MCF 10A (cell line): ENCODE measurements around the gene MEI1. TPM values are rescaled to one million over a fixed set of nuclear protein-coding genes. Genes with fewer than 3 reads are reported as not detected.

Experiments used
- BruUV-seq: library from RNA; stranded (reverse); fragments of 400-500 nt; replicated peaks from 2 replicates; lab custom pipeline; 2021; lab: Mats Ljungman, UMichigan
- CTCF ChIA-PET: fragments of 300-600 bp; sonication (Branson Sonifier 250); formaldehyde crosslinking; extraction: SDS; loops from one replicate; lab custom pipeline; 2021; ENCODE audit warnings: antibody characterized with exemption, inconsistent platforms; lab: Yijun Ruan, JAX
- POLR2A ChIA-PET: fragments of 300-600, 350-650 bp; sonication (Branson Sonifier 250); formaldehyde crosslinking; extraction: SDS; loops from one replicate; lab custom pipeline; 2020; ENCODE audit warnings: antibody characterized with exemption, inconsistent platforms; lab: Yijun Ruan, JAX
- DNase-seq: peaks from one replicate; pipeline ENCODE4 v3.0.0-alpha.2; 2018; ENCODE audit not compliant: unreplicated experiment
- H3K27ac Mint-ChIP-seq: one replicate; pipeline ENCODE4 v1.8.0; 2022; ENCODE audit warnings: mild to moderate bottlenecking, low read depth, mixed read lengths; ENCODE audit not compliant: unreplicated experiment
- H3K27me3 Mint-ChIP-seq: one replicate; pipeline ENCODE4 v1.8.0; 2022; ENCODE audit warnings: mixed read lengths; ENCODE audit not compliant: insufficient read depth, unreplicated experiment
- H3K36me3 Mint-ChIP-seq: one replicate; pipeline ENCODE4 v1.8.0; 2022; ENCODE audit warnings: mild to moderate bottlenecking, moderate library complexity, mixed read lengths; ENCODE audit not compliant: insufficient read depth, unreplicated experiment
- H3K4me1 Mint-ChIP-seq: one replicate; pipeline ENCODE4 v1.8.0; 2022; ENCODE audit warnings: mixed read lengths; ENCODE audit not compliant: insufficient read depth, unreplicated experiment
- H3K4me3 Mint-ChIP-seq: one replicate; pipeline ENCODE4 v1.8.0; 2022; ENCODE audit warnings: mild to moderate bottlenecking, moderate library complexity, mixed read lengths; ENCODE audit not compliant: unreplicated experiment
- H3K9me3 Mint-ChIP-seq: one replicate; pipeline ENCODE4 v1.8.0; 2022; ENCODE audit warnings: mixed read lengths; ENCODE audit not compliant: unreplicated experiment
- intact Hi-C: fragments of 100-400 bp; cut with micrococcal nuclease; formaldehyde crosslinking; loops from 2 replicates; pipeline ENCODE4 v1.14.1; 2022
- total RNA-seq: library from RNA; stranded (reverse); gene quantifications from 2 replicates; pipeline ENCODE4 v1.2.3, GENCODE V29; 2022
- TF ChIP-seq, protein P1 (sequence below): fragments of 200-600 bp; IDR thresholded peaks from one replicate; pipeline ENCODE4 v1.8.0; 2022; ENCODE audit warnings: antibody characterized with exemption, mild to moderate bottlenecking; ENCODE audit not compliant: unreplicated experiment

The MEI1 gene
- total RNA-seq, 1 experiment from 2014 or later = not detected

DNA sequence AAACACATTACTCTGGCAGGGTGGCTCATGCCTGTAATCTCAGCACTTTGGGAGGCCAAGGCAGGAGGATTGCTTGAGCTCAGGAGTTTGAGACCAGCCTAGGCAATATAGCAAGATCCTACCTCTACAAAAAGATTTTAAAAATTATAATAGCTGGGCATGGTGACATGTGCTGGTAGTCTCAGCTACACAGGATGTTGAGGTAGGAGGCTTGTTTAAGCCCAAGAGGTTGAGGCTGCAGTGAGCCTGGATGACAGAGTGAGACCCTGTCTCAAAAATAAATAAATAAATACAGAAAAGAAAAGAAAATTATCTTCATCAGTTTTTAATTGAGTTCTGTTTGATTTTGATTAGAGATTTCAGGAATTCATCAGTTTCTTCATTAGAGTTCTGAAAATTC is 106.3 kb downstream of the MEI1 start:
- no peaks in the 10 kb centered on the region for H3K27me3 Mint-ChIP-seq
- H3K27ac Mint-ChIP-seq = no peak overlapping the region
- POLR2A ChIA-PET = interaction anchor here (0.7 to 1.1 kb wide), 2 partner anchors 109 to 161 kb away, joined by 3 read pairs; no protein-coding TSS in a partner anchor
- TF ChIP-seq, protein P1, sequence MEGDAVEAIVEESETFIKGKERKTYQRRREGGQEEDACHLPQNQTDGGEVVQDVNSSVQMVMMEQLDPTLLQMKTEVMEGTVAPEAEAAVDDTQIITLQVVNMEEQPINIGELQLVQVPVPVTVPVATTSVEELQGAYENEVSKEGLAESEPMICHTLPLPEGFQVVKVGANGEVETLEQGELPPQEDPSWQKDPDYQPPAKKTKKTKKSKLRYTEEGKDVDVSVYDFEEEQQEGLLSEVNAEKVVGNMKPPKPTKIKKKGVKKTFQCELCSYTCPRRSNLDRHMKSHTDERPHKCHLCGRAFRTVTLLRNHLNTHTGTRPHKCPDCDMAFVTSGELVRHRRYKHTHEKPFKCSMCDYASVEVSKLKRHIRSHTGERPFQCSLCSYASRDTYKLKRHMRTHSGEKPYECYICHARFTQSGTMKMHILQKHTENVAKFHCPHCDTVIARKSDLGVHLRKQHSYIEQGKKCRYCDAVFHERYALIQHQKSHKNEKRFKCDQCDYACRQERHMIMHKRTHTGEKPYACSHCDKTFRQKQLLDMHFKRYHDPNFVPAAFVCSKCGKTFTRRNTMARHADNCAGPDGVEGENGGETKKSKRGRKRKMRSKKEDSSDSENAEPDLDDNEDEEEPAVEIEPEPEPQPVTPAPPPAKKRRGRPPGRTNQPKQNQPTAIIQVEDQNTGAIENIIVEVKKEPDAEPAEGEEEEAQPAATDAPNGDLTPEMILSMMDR = no peak
- no peaks in the 10 kb centered on the region for H3K36me3 Mint-ChIP-seq
- CTCF ChIA-PET = interaction anchor here (1.6 kb wide), 1 partner anchor 109 kb away, joined by 11 read pairs; no protein-coding TSS in a partner anchor
- DNase-seq = no peak
- no peak overlapping the region for H3K4me3 Mint-ChIP-seq
- peaks cover 14% of the 10 kb centered on the region for H3K4me1 Mint-ChIP-seq
- no peaks in the 10 kb centered on the region for H3K9me3 Mint-ChIP-seq
- BruUV-seq = no TSS peak
- intact Hi-C loops = no loop called here

DNA sequence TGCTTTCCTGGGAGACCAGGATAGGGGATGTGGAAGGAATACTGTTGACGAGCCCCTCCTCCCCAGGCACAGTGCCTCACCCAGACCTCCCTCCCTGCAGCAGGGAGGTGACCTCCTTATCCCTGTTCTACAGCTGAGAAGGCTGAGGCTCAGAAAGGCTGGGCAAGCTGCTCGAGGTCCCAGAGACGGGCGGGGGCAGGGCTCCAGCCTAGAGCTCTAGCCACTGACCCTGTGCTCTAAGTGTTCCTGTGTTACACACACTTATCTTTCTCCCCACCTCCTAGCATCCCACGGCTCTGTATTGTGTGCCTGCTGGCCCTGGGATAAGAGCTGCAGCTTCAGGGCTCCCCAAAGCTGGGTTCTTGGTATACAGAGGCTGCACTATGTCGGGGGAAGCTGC is 109.1 kb downstream of the MEI1 start:
- H3K4me1 Mint-ChIP-seq = no peaks in the 10 kb centered on the region
- H3K4me3 Mint-ChIP-seq = no peak overlapping the region
- no peak overlapping the region for H3K27ac Mint-ChIP-seq
- H3K36me3 Mint-ChIP-seq = no peaks in the 10 kb centered on the region
- intact Hi-C loops = no loop called here
- DNase-seq = no peak
- TF ChIP-seq, protein P1 = no peak
- H3K27me3 Mint-ChIP-seq = no peaks in the 10 kb centered on the region
- H3K9me3 Mint-ChIP-seq = no peaks in the 10 kb centered on the region
- CTCF ChIA-PET = no interaction called here
- no TSS peak for BruUV-seq
- POLR2A ChIA-PET = interaction anchor here (0.6 kb wide), 1 partner anchor 262 kb away, joined by 5 read pairs; no protein-coding TSS in a partner anchor

DNA sequence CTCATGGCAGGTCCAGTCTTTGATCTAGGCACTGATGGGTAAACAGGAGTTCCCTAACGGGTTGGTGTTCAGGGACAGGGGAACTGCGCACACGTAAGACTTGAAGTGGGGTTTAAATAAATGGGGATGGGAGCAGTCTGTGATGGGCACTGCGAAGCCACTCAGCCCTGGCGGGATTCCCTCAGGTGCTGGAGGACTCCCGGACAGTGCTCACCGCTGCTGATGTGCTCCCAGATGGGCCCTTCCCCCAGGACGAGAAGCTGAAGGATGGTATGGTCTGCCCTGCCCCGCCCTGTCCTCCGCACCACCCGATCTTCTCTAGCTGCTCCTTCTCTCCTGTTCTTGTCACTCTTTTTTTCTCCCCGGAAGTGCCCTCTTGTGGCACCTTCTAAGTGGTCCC is 110.7 kb downstream of the MEI1 start:
- Mint-ChIP-seq H3K36me3 (no peaks in the 10 kb centered on the region), H3K4me1 (no peaks in the 10 kb centered on the region), H3K27ac (no peak overlapping the region), H3K9me3 (no peaks in the 10 kb centered on the region), H3K27me3 (no peaks in the 10 kb centered on the region), H3K4me3 (no peak overlapping the region)
- TF ChIP-seq, protein P1 = no peak
- ChIA-PET POLR2A (no interaction called here), CTCF (interaction anchor here (0.8 to 1.1 kb wide), 2 partner anchors 10 to 113 kb away, joined by 3 to 4 read pairs; partner anchors contain the start of gene CCDC134)
- intact Hi-C loops = no loop called here
- DNase-seq = no peak
- BruUV-seq = no TSS peak

DNA sequence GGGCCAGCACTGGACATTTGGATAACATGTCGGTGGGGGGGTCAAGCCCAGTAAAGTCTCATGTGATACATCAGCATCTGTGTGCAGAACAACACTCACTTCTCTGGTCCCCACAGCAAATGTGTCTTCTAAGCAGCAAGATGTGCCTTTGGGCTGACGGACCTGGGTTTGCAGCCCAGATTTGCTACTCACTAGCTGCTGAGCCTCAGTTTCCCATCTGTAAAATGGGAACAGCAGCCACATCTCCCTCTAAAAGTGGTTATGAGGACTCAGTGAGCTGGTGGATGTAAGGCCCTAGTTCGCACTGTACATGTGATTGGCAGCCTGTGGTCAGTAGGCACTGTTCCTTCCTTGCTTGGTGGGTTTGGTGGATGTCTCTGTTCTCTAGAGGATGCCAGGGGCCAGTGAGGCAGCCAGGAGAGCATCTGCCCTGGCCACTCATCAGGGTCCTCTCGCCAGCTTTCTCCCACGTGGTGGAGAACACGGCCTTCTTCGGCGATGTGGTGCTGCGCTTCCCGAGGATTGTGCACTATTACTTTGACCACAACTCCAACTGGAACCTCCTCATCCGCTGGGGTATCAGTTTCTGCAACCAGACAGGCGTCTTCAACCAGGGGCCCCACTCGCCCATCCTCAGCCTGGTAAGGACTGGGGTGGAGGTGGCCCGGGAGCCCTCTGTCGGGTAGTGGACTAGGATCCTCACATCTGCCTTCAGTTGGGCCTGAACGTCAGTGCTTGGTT is 113.7 kb downstream of the MEI1 start:
- H3K4me1 Mint-ChIP-seq = no peaks in the 10 kb centered on the region
- H3K4me3 Mint-ChIP-seq = no peak overlapping the region
- TF ChIP-seq, protein P1 = no peak
- intact Hi-C loops = no loop called here
- H3K27ac Mint-ChIP-seq = no peak overlapping the region
- ChIA-PET POLR2A (no interaction called here), CTCF (interaction anchor here (1.1 kb wide), 1 partner anchor 115 kb away, joined by 4 read pairs; no protein-coding TSS in a partner anchor)
- DNase-seq = no peak
- no peaks in the 10 kb centered on the region for H3K9me3 Mint-ChIP-seq
- no TSS peak for BruUV-seq
- no peaks in the 10 kb centered on the region for H3K27me3 Mint-ChIP-seq
- H3K36me3 Mint-ChIP-seq = no peaks in the 10 kb centered on the region
